Adrenal gland (tissue), 5 donors: ENCODE measurements around the gene AGBL1.

Experiments
- CTCF ChIP-seq, 6 experiments: fragments of 450-650 bp in 4 of 6; fragments of 200-600 bp in 2 of 6; sonication (generic) in 1 of 6; IDR thresholded peaks; 1 replicate in 5 of 6; 2 replicates in 1 of 6; pipeline versions ENCODE4 v1.5.1 to v1.8.0; 2016 to 2021; ENCODE audit warnings: antibody characterized with exemption in 6 of 6, mild to moderate bottlenecking in 2 of 6, moderate library complexity in 1 of 6
- POLR2A ChIP-seq, 2 donors: fragments of 450-650 bp; IDR thresholded peaks; one replicate each; pipeline ENCODE4 v1.6.1; 2017; ENCODE audit warnings: antibody characterized with exemption in 2 of 2, mild to moderate bottlenecking in 2 of 2, moderate library complexity in 1 of 2
- donor health status: DM: no; HTN: no; CAD: no.

- TF ChIP-seq CTCF (IDR thresholded peaks at IDR 0.05), result no peak
- TF ChIP-seq POLR2A (IDR thresholded peaks at IDR 0.05), result no peak
Measured at GRCh38 chr15:86403914-86404583, 324.4 kb downstream of the AGBL1 start.
